ENCODE measurements around the gene KITLG. TPM values are rescaled to one million over a fixed set of nuclear protein-coding genes. Genes with fewer than 3 reads are reported as not detected.

KITLG gene
- total and polyA plus RNA-seq, 3 experiments from 2014 or later = 0.33 to 0.49 TPM; not detected in 1

GRCh38 chr12:88503281-88503703, 77.0 kb downstream of the KITLG start:
- H3K36me3 ChIP-seq (ENCODE audit: insufficient read depth, low read length) = no peaks in the 10 kb centered on the region
- H3K9me3 Mint-ChIP-seq = peaks cover 0 to 2% (median 0%) of the 10 kb centered on the region in 5 donors
- POLR2A ChIA-PET = no interaction called here

GRCh38 chr12:88501972-88502938, 78.0 kb downstream of the KITLG start:
- Histone ChIP-seq H3K4me1 (ENCODE audit: insufficient read depth, low read length) (no peaks in the 10 kb centered on the region), H3K36me3 (ENCODE audit: insufficient read depth, low read length) (no peaks in the 10 kb centered on the region), H3K4me3 (ENCODE audit: low read length) (no peak overlapping the region), H3K27me3 (ENCODE audit: insufficient read depth, low read length, poor library complexity, severe bottlenecking) (no peaks in the 10 kb centered on the region), H3K27ac (ENCODE audit: low read depth, low read length) (no peak overlapping the region), H3K9me3 (ENCODE audit: low read length) (no peaks in the 10 kb centered on the region)
- CTCF ChIA-PET = no interaction called here
- Mint-ChIP-seq H3K4me1 (no peaks in the 10 kb centered on the region), H3K36me3 (no peaks in the 10 kb centered on the region), H3K27ac (peak overlapping the region in 1 of 8 donors; percentile 73), H3K27me3 (no peaks in the 10 kb centered on the region), H3K9me3 (peaks cover 0 to 2% (median 0%) of the 10 kb centered on the region in 5 donors), H3K4me3 (no peak overlapping the region)
- POLR2A ChIA-PET = no interaction called here
- DNase-seq = no peak

More at GRCh38 chr12:88503281-88503703, 77.0 kb downstream of the KITLG start:
- H3K4me1 Mint-ChIP-seq = no peaks in the 10 kb centered on the region
- no peaks in the 10 kb centered on the region for H3K27me3 Mint-ChIP-seq
- CTCF ChIA-PET = no interaction called here
- H3K27me3 ChIP-seq (ENCODE audit: insufficient read depth, low read length, poor library complexity, severe bottlenecking) = no peaks in the 10 kb centered on the region
- no peak for DNase-seq
- no peak overlapping the region for H3K4me3 Mint-ChIP-seq
- no peak overlapping the region for H3K4me3 ChIP-seq (ENCODE audit: low read length)
- no peak overlapping the region for H3K27ac ChIP-seq (ENCODE audit: low read depth, low read length)
- H3K27ac Mint-ChIP-seq = no peak overlapping the region
- no peaks in the 10 kb centered on the region for H3K9me3 ChIP-seq (ENCODE audit: low read length)
- no peaks in the 10 kb centered on the region for H3K4me1 ChIP-seq (ENCODE audit: insufficient read depth, low read length)
- no peaks in the 10 kb centered on the region for H3K36me3 Mint-ChIP-seq

- no peak overlapping the region for H3K27ac ChIP-seq (ENCODE audit: low read depth, low read length)
- no peaks in the 10 kb centered on the region for H3K36me3 Mint-ChIP-seq
- no peak overlapping the region for H3K27ac Mint-ChIP-seq
- no peaks in the 10 kb centered on the region for H3K9me3 ChIP-seq (ENCODE audit: low read length)
- CTCF ChIA-PET = no interaction called here
- H3K4me3 Mint-ChIP-seq = no peak overlapping the region
- no peaks in the 10 kb centered on the region for H3K27me3 ChIP-seq (ENCODE audit: insufficient read depth, low read length, poor library complexity, severe bottlenecking)
- no peaks in the 10 kb centered on the region for H3K36me3 ChIP-seq (ENCODE audit: insufficient read depth, low read length)
- H3K4me1 Mint-ChIP-seq = no peaks in the 10 kb centered on the region
- no peak overlapping the region for H3K4me3 ChIP-seq (ENCODE audit: low read length)
- no peaks in the 10 kb centered on the region for H3K27me3 Mint-ChIP-seq
- H3K4me1 ChIP-seq (ENCODE audit: insufficient read depth, low read length) = no peaks in the 10 kb centered on the region
- DNase-seq = no peak
- POLR2A ChIA-PET = no interaction called here
- peaks cover 0 to 2% (median 0%) of the 10 kb centered on the region in 5 donors for H3K9me3 Mint-ChIP-seq
Observed at GRCh38 chr12:88496891-88497371, 83.3 kb downstream of the KITLG start.

- H3K4me3 Mint-ChIP-seq = no peak overlapping the region
- H3K9me3 Mint-ChIP-seq = peaks cover 0 to 2% (median 0%) of the 10 kb centered on the region in 5 donors
- DNase-seq = no peak
- H3K4me1 ChIP-seq (ENCODE audit: insufficient read depth, low read length) = no peaks in the 10 kb centered on the region
- no peak overlapping the region for H3K27ac ChIP-seq (ENCODE audit: low read depth, low read length)
- H3K27me3 Mint-ChIP-seq = no peaks in the 10 kb centered on the region
- no peaks in the 10 kb centered on the region for H3K27me3 ChIP-seq (ENCODE audit: insufficient read depth, low read length, poor library complexity, severe bottlenecking)
- H3K4me1 Mint-ChIP-seq = no peaks in the 10 kb centered on the region
- H3K4me3 ChIP-seq (ENCODE audit: low read length) = no peak overlapping the region
- H3K9me3 ChIP-seq (ENCODE audit: low read length) = no peaks in the 10 kb centered on the region
- ChIA-PET POLR2A (no interaction called here), CTCF (no interaction called here)
- H3K36me3 Mint-ChIP-seq = no peaks in the 10 kb centered on the region
- H3K36me3 ChIP-seq (ENCODE audit: insufficient read depth, low read length) = no peaks in the 10 kb centered on the region
- no peak overlapping the region for H3K27ac Mint-ChIP-seq
Observed at GRCh38 chr12:88496429-88496828, 83.8 kb downstream of the KITLG start.

- Mint-ChIP-seq H3K4me1 (no peaks in the 10 kb centered on the region), H3K27ac (no peak overlapping the region), H3K9me3 (peaks cover 0 to 2% (median 0%) of the 10 kb centered on the region in 5 donors), H3K27me3 (no peaks in the 10 kb centered on the region), H3K36me3 (no peaks in the 10 kb centered on the region), H3K4me3 (no peak overlapping the region)
- no peaks in the 10 kb centered on the region for H3K36me3 ChIP-seq (ENCODE audit: insufficient read depth, low read length)
- no peak for DNase-seq
- POLR2A ChIA-PET = no interaction called here
- no peaks in the 10 kb centered on the region for H3K4me1 ChIP-seq (ENCODE audit: insufficient read depth, low read length)
- H3K9me3 ChIP-seq (ENCODE audit: low read length) = no peaks in the 10 kb centered on the region
- H3K27ac ChIP-seq (ENCODE audit: low read depth, low read length) = no peak overlapping the region
- H3K4me3 ChIP-seq (ENCODE audit: low read length) = no peak overlapping the region
- H3K27me3 ChIP-seq (ENCODE audit: insufficient read depth, low read length, poor library complexity, severe bottlenecking) = no peaks in the 10 kb centered on the region
- CTCF ChIA-PET = no interaction called here
Observed at GRCh38 chr12:88495031-88495430, 85.2 kb downstream of the KITLG start.

- no peaks in the 10 kb centered on the region for H3K27me3 ChIP-seq (ENCODE audit: insufficient read depth, low read length, poor library complexity, severe bottlenecking)
- no peak for DNase-seq
- Mint-ChIP-seq H3K4me3 (no peak overlapping the region), H3K36me3 (no peaks in the 10 kb centered on the region), H3K4me1 (no peaks in the 10 kb centered on the region), H3K27ac (no peak overlapping the region), H3K9me3 (peaks cover 0 to 2% (median 0%) of the 10 kb centered on the region in 5 donors), H3K27me3 (no peaks in the 10 kb centered on the region)
- no peaks in the 10 kb centered on the region for H3K4me1 ChIP-seq (ENCODE audit: insufficient read depth, low read length)
- CTCF ChIA-PET = no interaction called here
- POLR2A ChIA-PET = no interaction called here
- no peaks in the 10 kb centered on the region for H3K36me3 ChIP-seq (ENCODE audit: insufficient read depth, low read length)
- H3K9me3 ChIP-seq (ENCODE audit: low read length) = no peaks in the 10 kb centered on the region
- H3K4me3 ChIP-seq (ENCODE audit: low read length) = no peak overlapping the region
- no peak overlapping the region for H3K27ac ChIP-seq (ENCODE audit: low read depth, low read length)
Observed at GRCh38 chr12:88494520-88494919, 85.8 kb downstream of the KITLG start.

GRCh38 chr12:88493636-88494035, 86.6 kb downstream of the KITLG start:
- Histone ChIP-seq H3K4me1 (ENCODE audit: insufficient read depth, low read length) (no peaks in the 10 kb centered on the region), H3K9me3 (ENCODE audit: low read length) (no peaks in the 10 kb centered on the region), H3K4me3 (ENCODE audit: low read length) (no peak overlapping the region), H3K27ac (ENCODE audit: low read depth, low read length) (no peak overlapping the region), H3K27me3 (ENCODE audit: insufficient read depth, low read length, poor library complexity, severe bottlenecking) (no peaks in the 10 kb centered on the region), H3K36me3 (ENCODE audit: insufficient read depth, low read length) (no peaks in the 10 kb centered on the region)
- H3K4me1 Mint-ChIP-seq = no peaks in the 10 kb centered on the region
- no peaks in the 10 kb centered on the region for H3K36me3 Mint-ChIP-seq
- no peak overlapping the region for H3K4me3 Mint-ChIP-seq
- no peak for DNase-seq
- no peaks in the 10 kb centered on the region for H3K27me3 Mint-ChIP-seq
- no peak overlapping the region for H3K27ac Mint-ChIP-seq
- ChIA-PET POLR2A (no interaction called here), CTCF (no interaction called here)
- peaks cover 0 to 2% (median 0%) of the 10 kb centered on the region in 5 donors for H3K9me3 Mint-ChIP-seq

- Mint-ChIP-seq H3K9me3 (peaks cover 0 to 2% (median 0%) of the 10 kb centered on the region in 5 donors), H3K4me3 (no peak overlapping the region), H3K4me1 (no peaks in the 10 kb centered on the region), H3K36me3 (no peaks in the 10 kb centered on the region), H3K27ac (no peak overlapping the region), H3K27me3 (no peaks in the 10 kb centered on the region)
- no peak for DNase-seq
- Histone ChIP-seq H3K27ac (ENCODE audit: low read depth, low read length) (no peak overlapping the region), H3K36me3 (ENCODE audit: insufficient read depth, low read length) (no peaks in the 10 kb centered on the region), H3K4me3 (ENCODE audit: low read length) (no peak overlapping the region), H3K27me3 (ENCODE audit: insufficient read depth, low read length, poor library complexity, severe bottlenecking) (no peaks in the 10 kb centered on the region), H3K9me3 (ENCODE audit: low read length) (no peaks in the 10 kb centered on the region), H3K4me1 (ENCODE audit: insufficient read depth, low read length) (no peaks in the 10 kb centered on the region)
- CTCF ChIA-PET = no interaction called here
- POLR2A ChIA-PET = no interaction called here
Observed at GRCh38 chr12:88490425-88490824, 89.8 kb downstream of the KITLG start.
